CD8-positive, alpha-beta memory T cell (primary cell): ENCODE data around the gene RBP3. TPM values are rescaled to one million over a fixed set of nuclear protein-coding genes. Genes with fewer than 3 reads are reported as not detected.

Experiments used
- CTCF ChIA-PET: fragments of 350-600 bp; sonication (Branson Sonifier 250); formaldehyde crosslinking; loops from one replicate; lab custom pipeline; 2021; ENCODE audit warnings: antibody characterized with exemption; lab: Charles Lee
- POLR2A ChIA-PET: fragments of 350-600 bp; sonication (Branson Sonifier 250); formaldehyde crosslinking; loops from one replicate; lab custom pipeline; 2021; ENCODE audit warnings: antibody characterized with exemption; lab: Charles Lee
- DNase-seq, 5 donors: peaks; one replicate each; pipeline versions ENCODE4 v3.0.0 to v3.0.0-alpha.2; 2020 to 2022; ENCODE audit warnings: mixed read lengths in 1 of 5
- H3K27ac ChIP-seq: one replicate; pipeline ENCODE4 v1.7.0; 2013; ENCODE audit warnings: low read depth, mild to moderate bottlenecking, low read length, moderate library complexity
- H3K27me3 ChIP-seq: 2 replicates; pipeline ENCODE4 v1.7.0; 2013; ENCODE audit warnings: low read length, mild to moderate bottlenecking; ENCODE audit not compliant: insufficient read depth, poor library complexity, severe bottlenecking
- H3K36me3 ChIP-seq: 2 replicates; pipeline ENCODE4 v1.7.0; 2013; ENCODE audit warnings: mild to moderate bottlenecking, low read length, moderate library complexity; ENCODE audit not compliant: insufficient read depth
- H3K4me1 ChIP-seq: 2 replicates; pipeline ENCODE4 v1.7.0; 2013; ENCODE audit warnings: mild to moderate bottlenecking, low read length, moderate library complexity; ENCODE audit not compliant: insufficient read depth
- H3K4me3 ChIP-seq: 2 replicates; pipeline ENCODE4 v1.7.0; 2013; ENCODE audit warnings: mild to moderate bottlenecking, low read length
- H3K9me3 ChIP-seq: 2 replicates; pipeline ENCODE4 v1.7.0; 2013; ENCODE audit warnings: mild to moderate bottlenecking, low read length
- H3K27ac Mint-ChIP-seq, 8 donors: one replicate each; pipeline ENCODE4 v1.8.0; 2020 to 2021; ENCODE audit warnings: mixed read lengths in 8 of 8, mild to moderate bottlenecking in 6 of 8, inconsistent platforms in 3 of 8, moderate library complexity in 3 of 8
- H3K27me3 Mint-ChIP-seq, 2 donors: one replicate each; pipeline ENCODE4 v1.8.0; 2020 to 2021; ENCODE audit warnings: mixed read lengths in 2 of 2, mild to moderate bottlenecking in 1 of 2, moderate library complexity in 1 of 2
- H3K36me3 Mint-ChIP-seq, 3 donors: one replicate each; pipeline ENCODE4 v1.8.0; 2020 to 2021; ENCODE audit warnings: mixed read lengths in 3 of 3, inconsistent platforms in 1 of 3, mild to moderate bottlenecking in 1 of 3
- H3K4me1 Mint-ChIP-seq, 3 donors: one replicate each; pipeline ENCODE4 v1.8.0; 2020 to 2021; ENCODE audit warnings: mixed read lengths in 3 of 3, inconsistent platforms in 1 of 3, mild to moderate bottlenecking in 1 of 3
- H3K4me3 Mint-ChIP-seq, 7 donors: one replicate each; pipeline ENCODE4 v1.8.0; 2020 to 2021; ENCODE audit warnings: mixed read lengths in 7 of 7, mild to moderate bottlenecking in 6 of 7, moderate library complexity in 4 of 7, inconsistent platforms in 2 of 7
- H3K9me3 Mint-ChIP-seq, 5 donors: one replicate each; pipeline ENCODE4 v1.8.0; 2020 to 2022; ENCODE audit warnings: mixed read lengths in 5 of 5, mild to moderate bottlenecking in 3 of 5, moderate library complexity in 2 of 5, inconsistent platforms in 1 of 5
- polyA plus RNA-seq: library from polyadenylated mRNA; unstranded; fragments of 300-500 nt; fragmentation: Illumina TruSeq; gene quantifications from one replicate; pipeline ENCODE4 v1.2.3, GENCODE V29; 2021
- total RNA-seq, 2 experiments: library from RNA; stranded (reverse); gene quantifications; one replicate each; pipeline ENCODE4 v1.2.3, GENCODE V29; 2021

Gene RBP3
- total and polyA plus RNA-seq, 3 experiments from 2014 or later, result not detected

DNA sequence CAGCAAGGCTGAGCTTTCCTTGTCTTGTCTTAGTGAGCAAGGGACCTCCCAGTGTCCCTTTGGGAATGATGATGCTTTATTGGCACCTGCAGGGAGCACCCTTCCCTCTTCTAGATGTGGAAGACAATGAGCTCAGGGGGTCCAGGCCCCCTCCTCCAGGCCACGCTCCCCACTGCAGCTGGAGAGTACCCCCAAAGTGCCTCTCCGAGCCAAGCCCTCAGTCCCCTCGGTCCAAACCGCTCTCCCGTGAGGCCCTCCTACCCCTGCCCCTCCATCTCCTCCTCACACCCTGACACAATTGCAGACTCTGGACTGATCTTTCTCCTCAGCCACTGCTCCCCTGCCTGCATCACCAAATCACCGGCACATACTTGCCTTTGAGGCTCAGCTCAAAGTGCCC, 16.7 kb downstream of the RBP3 start:
- no peak overlapping the region for H3K27ac ChIP-seq
- Mint-ChIP-seq H3K9me3 (no peaks in the 10 kb centered on the region), H3K4me1 (no peaks in the 10 kb centered on the region), H3K27ac (peak overlapping the region in 1 of 8 donors; percentile 7), H3K27me3 (peaks cover 0 to 8% of the 10 kb centered on the region in 2 donors), H3K4me3 (no peak overlapping the region), H3K36me3 (no peaks in the 10 kb centered on the region)
- no peak overlapping the region for H3K4me3 ChIP-seq
- ChIA-PET CTCF (interaction anchor here (1.3 kb wide), 1 partner anchor 367 kb away, joined by 3 read pairs; no protein-coding TSS in a partner anchor), POLR2A (no interaction called here)
- H3K36me3 ChIP-seq, result no peaks in the 10 kb centered on the region
- no peaks in the 10 kb centered on the region for H3K9me3 ChIP-seq
- H3K4me1 ChIP-seq, result no peaks in the 10 kb centered on the region
- H3K27me3 ChIP-seq, result no peaks in the 10 kb centered on the region
- no peak for DNase-seq

DNA sequence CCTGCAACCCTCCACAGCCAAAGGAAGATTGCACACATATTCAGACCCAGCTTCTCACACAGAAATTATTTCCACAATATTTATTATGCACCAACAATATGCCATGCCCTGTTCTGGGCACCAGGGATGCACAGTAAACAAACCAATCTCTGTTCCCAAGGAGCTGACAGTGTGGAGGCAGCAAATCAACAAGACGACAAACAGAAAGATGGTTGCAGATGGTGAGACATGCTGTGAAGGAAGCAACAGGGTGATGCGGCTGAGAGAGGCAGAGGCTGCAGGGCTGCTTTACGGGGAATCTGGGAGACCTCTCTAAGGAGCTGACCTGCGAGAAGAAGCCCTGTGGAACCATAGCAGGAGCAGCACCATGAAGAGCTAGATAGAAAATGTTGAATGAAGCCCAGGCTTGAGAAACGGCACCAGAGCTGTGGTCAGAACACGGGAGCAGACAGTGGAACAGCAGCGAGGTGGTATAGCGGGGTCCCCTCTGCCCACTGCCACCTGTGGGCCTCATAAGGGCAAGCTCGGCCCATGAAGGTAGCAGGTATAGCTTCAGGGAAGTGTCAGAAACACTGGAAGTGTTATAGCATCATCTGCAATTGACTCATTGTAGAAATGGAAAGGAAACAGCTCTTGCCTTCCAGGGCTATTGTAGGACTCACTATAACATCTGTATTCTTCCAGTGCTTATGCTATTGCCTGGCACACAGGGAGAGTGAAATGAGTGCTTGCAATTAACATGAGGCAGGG, 17.4 kb downstream of the RBP3 start:
- H3K4me3 Mint-ChIP-seq, result no peak overlapping the region
- H3K36me3 ChIP-seq, result no peaks in the 10 kb centered on the region
- H3K27me3 Mint-ChIP-seq, result peaks cover 0 to 8% of the 10 kb centered on the region in 2 donors
- H3K27me3 ChIP-seq, result no peaks in the 10 kb centered on the region
- no peak overlapping the region for H3K4me3 ChIP-seq
- no peak overlapping the region for H3K27ac ChIP-seq
- ChIA-PET CTCF (interaction anchor here (1.3 kb wide), 1 partner anchor 368 kb away, joined by 3 read pairs; no protein-coding TSS in a partner anchor), POLR2A (no interaction called here)
- no peaks in the 10 kb centered on the region for H3K4me1 Mint-ChIP-seq
- no peak for DNase-seq
- H3K27ac Mint-ChIP-seq, result peak overlapping the region in 1 of 8 donors; percentile 7
- no peaks in the 10 kb centered on the region for H3K36me3 Mint-ChIP-seq
- no peaks in the 10 kb centered on the region for H3K9me3 ChIP-seq
- no peaks in the 10 kb centered on the region for H3K9me3 Mint-ChIP-seq
- no peaks in the 10 kb centered on the region for H3K4me1 ChIP-seq

DNA sequence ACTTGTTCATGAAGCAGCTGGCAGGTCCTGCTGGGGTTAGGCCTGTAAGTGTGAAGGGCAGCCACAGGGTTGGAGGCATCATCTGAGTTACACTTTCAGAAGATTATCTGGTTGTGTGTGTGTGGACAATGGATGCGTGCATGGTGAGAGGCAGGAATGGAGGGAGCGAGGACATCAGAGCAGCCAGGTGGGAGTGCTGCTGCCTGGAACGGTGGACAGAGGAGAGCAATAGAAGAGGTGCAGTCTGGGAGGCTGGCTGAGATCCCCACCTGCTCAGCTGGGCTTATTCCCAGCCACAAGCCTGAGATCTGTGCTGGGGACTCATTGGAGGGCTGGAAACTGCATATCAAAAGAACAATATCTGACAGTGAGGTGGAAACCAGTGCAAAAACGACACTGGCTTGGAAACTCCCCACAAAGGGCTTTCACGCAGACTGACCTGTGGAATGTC, 18.0 kb downstream of the RBP3 start:
- Mint-ChIP-seq H3K4me3 (no peak overlapping the region), H3K27me3 (peaks cover 0 to 11% of the 10 kb centered on the region in 2 donors), H3K36me3 (no peaks in the 10 kb centered on the region), H3K9me3 (no peaks in the 10 kb centered on the region), H3K4me1 (no peaks in the 10 kb centered on the region), H3K27ac (no peak overlapping the region)
- Histone ChIP-seq H3K9me3 (no peaks in the 10 kb centered on the region), H3K36me3 (no peaks in the 10 kb centered on the region), H3K4me3 (no peak overlapping the region), H3K27me3 (no peaks in the 10 kb centered on the region), H3K27ac (no peak overlapping the region), H3K4me1 (no peaks in the 10 kb centered on the region)
- POLR2A ChIA-PET, result no interaction called here
- CTCF ChIA-PET, result no interaction called here
- DNase-seq, result no peak

DNA sequence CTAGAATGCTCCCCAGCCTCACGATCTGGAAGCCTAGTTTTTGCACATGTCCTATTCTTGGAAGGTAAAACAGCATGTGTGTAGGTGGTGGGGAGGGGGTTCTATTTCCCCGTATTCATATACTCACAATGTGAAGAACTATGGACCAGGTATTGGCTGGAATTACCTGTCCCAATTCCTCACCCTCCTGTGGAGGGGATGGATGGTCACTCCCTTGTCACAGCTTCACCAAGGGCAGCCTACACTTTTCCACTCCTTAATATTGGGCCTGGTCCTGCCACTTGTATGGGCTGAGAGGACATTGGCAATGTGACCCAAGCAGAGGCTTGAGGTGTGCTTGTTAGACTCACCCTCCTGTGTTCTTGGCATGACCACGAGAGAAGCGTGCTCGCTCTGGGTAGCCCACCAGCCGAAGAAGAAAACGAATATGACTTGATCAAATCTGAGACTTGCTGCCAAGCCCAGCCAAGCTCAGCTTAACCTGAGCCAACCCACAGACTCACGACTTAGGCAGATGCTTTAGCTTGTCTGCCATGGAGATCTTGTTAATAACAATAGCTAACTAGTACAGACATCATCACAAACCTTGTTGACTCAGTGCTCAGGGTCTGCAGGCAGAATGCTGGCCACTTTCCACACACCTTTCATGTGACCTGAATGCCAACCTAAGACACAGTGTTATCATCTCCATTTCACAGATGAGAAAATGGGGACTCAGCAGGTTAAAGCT, 18.7 kb downstream of the RBP3 start:
- Mint-ChIP-seq H3K9me3 (no peaks in the 10 kb centered on the region), H3K27ac (no peak overlapping the region), H3K36me3 (no peaks in the 10 kb centered on the region), H3K27me3 (peaks cover 0 to 11% of the 10 kb centered on the region in 2 donors), H3K4me3 (no peak overlapping the region), H3K4me1 (no peaks in the 10 kb centered on the region)
- ChIA-PET POLR2A (no interaction called here), CTCF (no interaction called here)
- Histone ChIP-seq H3K4me3 (no peak overlapping the region), H3K36me3 (no peaks in the 10 kb centered on the region), H3K4me1 (no peaks in the 10 kb centered on the region), H3K27ac (no peak overlapping the region), H3K27me3 (no peaks in the 10 kb centered on the region), H3K9me3 (no peaks in the 10 kb centered on the region)
- no peak for DNase-seq

- CTCF ChIA-PET, result no interaction called here
- H3K27me3 Mint-ChIP-seq, result peaks cover 0 to 11% of the 10 kb centered on the region in 2 donors
- H3K27ac ChIP-seq, result no peak overlapping the region
- no peaks in the 10 kb centered on the region for H3K9me3 ChIP-seq
- H3K27ac Mint-ChIP-seq, result no peak overlapping the region
- DNase-seq, result no peak
- no peaks in the 10 kb centered on the region for H3K27me3 ChIP-seq
- no peak overlapping the region for H3K4me3 Mint-ChIP-seq
- no peaks in the 10 kb centered on the region for H3K4me1 ChIP-seq
- POLR2A ChIA-PET, result no interaction called here
- no peak overlapping the region for H3K4me3 ChIP-seq
- H3K36me3 Mint-ChIP-seq, result no peaks in the 10 kb centered on the region
- no peaks in the 10 kb centered on the region for H3K9me3 Mint-ChIP-seq
- H3K4me1 Mint-ChIP-seq, result no peaks in the 10 kb centered on the region
- H3K36me3 ChIP-seq, result no peaks in the 10 kb centered on the region
Measured at GRCh38 chr10:47367646-47368045, 19.5 kb downstream of the RBP3 start.

GRCh38 chr10:47368431-47369180, 20.4 kb downstream of the RBP3 start:
- Histone ChIP-seq H3K36me3 (no peaks in the 10 kb centered on the region), H3K4me1 (no peaks in the 10 kb centered on the region), H3K9me3 (no peaks in the 10 kb centered on the region), H3K27me3 (no peaks in the 10 kb centered on the region), H3K27ac (no peak overlapping the region), H3K4me3 (no peak overlapping the region)
- no peak overlapping the region for H3K27ac Mint-ChIP-seq
- ChIA-PET CTCF (interaction anchor here (1.3 kb wide), 1 partner anchor 28 kb away, joined by 3 read pairs; no protein-coding TSS in a partner anchor), POLR2A (no interaction called here)
- H3K4me1 Mint-ChIP-seq, result no peaks in the 10 kb centered on the region
- H3K4me3 Mint-ChIP-seq, result no peak overlapping the region
- no peaks in the 10 kb centered on the region for H3K9me3 Mint-ChIP-seq
- peaks cover 4 to 11% of the 10 kb centered on the region in 2 donors for H3K27me3 Mint-ChIP-seq
- no peak for DNase-seq
- no peaks in the 10 kb centered on the region for H3K36me3 Mint-ChIP-seq

DNA sequence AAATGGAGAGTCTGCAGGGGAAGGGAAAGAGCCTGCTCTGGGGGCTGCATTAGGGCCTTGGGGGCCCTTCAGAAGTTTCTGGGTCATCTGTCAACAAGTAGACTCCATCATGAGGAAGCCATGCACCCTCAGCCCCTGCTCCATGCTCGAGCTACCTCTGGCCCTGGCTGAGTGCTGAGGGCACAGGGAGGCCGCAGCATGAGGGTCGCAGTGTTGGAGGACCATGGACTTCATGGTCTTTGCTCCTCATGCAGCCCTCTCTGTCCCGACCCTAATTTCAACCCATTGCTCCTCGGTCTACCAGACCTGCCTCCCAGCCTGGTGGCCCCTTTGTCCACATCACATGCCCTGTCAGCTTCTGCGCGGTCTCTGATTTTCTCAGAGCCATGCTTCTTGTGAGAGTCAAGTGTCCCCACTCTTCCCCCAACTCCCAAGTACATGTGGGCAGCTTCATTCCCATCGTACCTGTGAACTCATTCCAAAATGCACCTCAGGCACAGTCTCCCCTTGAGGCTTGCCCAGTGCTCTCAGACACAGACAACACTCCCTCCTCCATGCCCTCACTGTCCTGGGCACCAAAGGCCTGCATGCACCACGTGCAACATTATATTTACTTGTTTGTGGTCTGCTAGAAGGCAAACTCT, 21.2 kb downstream of the RBP3 start:
- H3K4me1 Mint-ChIP-seq, result no peaks in the 10 kb centered on the region
- POLR2A ChIA-PET, result no interaction called here
- no peak overlapping the region for H3K27ac ChIP-seq
- DNase-seq, result no peak
- no peaks in the 10 kb centered on the region for H3K27me3 ChIP-seq
- no peak overlapping the region for H3K27ac Mint-ChIP-seq
- H3K9me3 ChIP-seq, result no peaks in the 10 kb centered on the region
- H3K27me3 Mint-ChIP-seq, result peaks cover 6 to 11% of the 10 kb centered on the region in 2 donors
- CTCF ChIA-PET, result interaction anchor here (1.3 kb wide), 1 partner anchor 28 kb away, joined by 3 read pairs; no protein-coding TSS in a partner anchor
- no peak overlapping the region for H3K4me3 ChIP-seq
- H3K36me3 ChIP-seq, result no peaks in the 10 kb centered on the region
- no peaks in the 10 kb centered on the region for H3K4me1 ChIP-seq
- H3K4me3 Mint-ChIP-seq, result no peak overlapping the region
- H3K36me3 Mint-ChIP-seq, result no peaks in the 10 kb centered on the region
- no peaks in the 10 kb centered on the region for H3K9me3 Mint-ChIP-seq
